Hepatocyte (in vitro differentiated cells): ENCODE measurements around the gene PLEKHG4B. TPM values are rescaled to one million over a fixed set of nuclear protein-coding genes. Genes with fewer than 3 reads are reported as not detected.

Experiments
- DNase-seq: peaks from one replicate; pipeline ENCODE4 v3.0.0-alpha.2; 2016; ENCODE audit warnings: low spot score
- H2AFZ ChIP-seq: fragments of 200-600 bp; sonication (generic); 2 replicates; pipeline ENCODE4 v1.6.0; 2016; ENCODE audit warnings: antibody characterized with exemption, mild to moderate bottlenecking
- H3K27ac ChIP-seq: fragments of 200-600 bp; sonication (generic); 2 replicates; pipeline ENCODE4 v1.5.1; 2016; ENCODE audit warnings: mild to moderate bottlenecking
- H3K27me3 ChIP-seq: fragments of 200-600 bp; sonication (generic); 2 replicates; pipeline ENCODE4 v1.6.1; 2016
- H3K36me3 ChIP-seq: fragments of 200-600 bp; sonication (generic); replicated peaks from 2 replicates; pipeline ENCODE4 v1.5.1; 2016; ENCODE audit warnings: low read depth; ENCODE audit not compliant: insufficient read depth
- H3K4me1 ChIP-seq: fragments of 200-600 bp; sonication (generic); 2 replicates; pipeline ENCODE4 v1.5.1; 2016; ENCODE audit warnings: mild to moderate bottlenecking, moderate library complexity; ENCODE audit not compliant: insufficient read depth
- H3K4me2 ChIP-seq: fragments of 200-600 bp; sonication (generic); 2 replicates; pipeline ENCODE4 v1.6.0; 2016
- H3K4me3 ChIP-seq: fragments of 200-600 bp; sonication (generic); 2 replicates; pipeline ENCODE4 v1.5.1; 2016; ENCODE audit warnings: mild to moderate bottlenecking
- H3K79me2 ChIP-seq: fragments of 200-600 bp; sonication (generic); 2 replicates; pipeline ENCODE4 v1.6.0; 2017; ENCODE audit warnings: mild to moderate bottlenecking
- H3K9me2 ChIP-seq: fragments of 200-600 bp; sonication (generic); replicated peaks from 2 replicates; pipeline ENCODE4 v1.6.0; 2017; ENCODE audit warnings: mild to moderate bottlenecking; ENCODE audit not compliant: insufficient read depth
- H3K9me3 ChIP-seq: fragments of 200-600 bp; sonication (generic); 2 replicates; pipeline ENCODE4 v1.5.1; 2016; ENCODE audit warnings: low read depth, mild to moderate bottlenecking
- H4K20me1 ChIP-seq: fragments of 200-600 bp; sonication (generic); 2 replicates; pipeline ENCODE4 v1.6.0; 2016; ENCODE audit warnings: mild to moderate bottlenecking; ENCODE audit not compliant: insufficient read depth, poor library complexity, severe bottlenecking
- CTCF ChIP-seq: fragments of 200-600 bp; sonication (generic); IDR thresholded peaks from 2 replicates; pipeline ENCODE4 v1.5.1; 2016; ENCODE audit warnings: antibody characterized with exemption, mild to moderate bottlenecking; ENCODE audit not compliant: poor library complexity
- EZH2 ChIP-seq: fragments of 200-600 bp; sonication (generic); IDR thresholded peaks from 2 replicates; pipeline ENCODE4 v1.6.1; 2016; ENCODE audit warnings: antibody characterized with exemption, mild to moderate bottlenecking, borderline replicate concordance
- EZH2phosphoT487 ChIP-seq: fragments of 200-600 bp; sonication (generic); IDR thresholded peaks from one replicate; pipeline ENCODE4 v1.6.1; 2018; ENCODE audit warnings: antibody characterized with exemption, mild to moderate bottlenecking, low read depth, moderate library complexity; ENCODE audit not compliant: unreplicated experiment, severe bottlenecking
- WGBS: methylation state at CpG from one replicate; pipeline ENCODE4 v1.1.6; 2016; ENCODE audit warnings: low lambda C conversion rate; ENCODE audit errors: missing lambda C conversion rate; 5-methylcytosine and 5-hydroxymethylcytosine counted together
- polyA plus RNA-seq: library from polyadenylated mRNA; unstranded; fragments of >200 nt; fragmentation: Nextera tagmentation; extraction: Ambion mirVana; gene quantifications from 2 replicates; pipeline ENCODE4 v1.2.1, GENCODE V29; 2016
- total RNA-seq: library from RNA; depleted of rRNA; stranded (reverse); fragments of >200 nt; gene quantifications from 2 replicates; pipeline ENCODE4 v1.2.3, GENCODE V29; 2014

Gene PLEKHG4B
- total and polyA plus RNA-seq, 2 experiments from 2014 or later = 3.6 to 4.0 TPM

GRCh38 chr5:189976-190365 is 98.0 kb downstream of the PLEKHG4B start:
- no peak overlapping the region for H3K4me3 ChIP-seq
- TF ChIP-seq EZH2phosphoT487 (no peak), CTCF (no peak), EZH2 (no peak)
- no peak overlapping the region for H3K27ac ChIP-seq
- H3K79me2 ChIP-seq = no peaks in the 10 kb centered on the region
- H3K9me2 ChIP-seq = no peaks in the 10 kb centered on the region
- no peak overlapping the region for H3K4me2 ChIP-seq
- no peak overlapping the region for H2AFZ ChIP-seq
- WGBS = 75% methylated on average over 11 of the region's 11 CpGs
- no peaks in the 10 kb centered on the region for H3K36me3 ChIP-seq
- no peaks in the 10 kb centered on the region for H3K9me3 ChIP-seq
- no peaks in the 10 kb centered on the region for H4K20me1 ChIP-seq
- no peaks in the 10 kb centered on the region for H3K4me1 ChIP-seq
- DNase-seq = no peak
- H3K27me3 ChIP-seq = no peaks in the 10 kb centered on the region

- Histone ChIP-seq H2AFZ (no peak overlapping the region), H3K27me3 (no peaks in the 10 kb centered on the region), H3K9me2 (no peaks in the 10 kb centered on the region), H3K79me2 (no peaks in the 10 kb centered on the region), H3K4me1 (no peaks in the 10 kb centered on the region), H4K20me1 (no peaks in the 10 kb centered on the region), H3K36me3 (no peaks in the 10 kb centered on the region), H3K9me3 (no peaks in the 10 kb centered on the region), H3K4me2 (no peak overlapping the region), H3K27ac (no peak overlapping the region), H3K4me3 (no peak overlapping the region)
- WGBS = 80% methylated on average over 15 of the region's 16 CpGs
- no peak for DNase-seq
- no peak for TF ChIP-seq EZH2
- TF ChIP-seq CTCF = no peak
- no peak for TF ChIP-seq EZH2phosphoT487
Measured at GRCh38 chr5:190366-191035, 98.5 kb downstream of the PLEKHG4B start.

- Histone ChIP-seq H2AFZ (no peak within 1 kb of the TSS), H3K4me3 (no peak within 1 kb of the TSS), H3K4me2 (no peak within 1 kb of the TSS)
Measured at GRCh38 chr5:191036-191948, 99.3 kb downstream of the PLEKHG4B start, which contains the start of gene LRRC14B. LRRC14B (plus strand) TSS chr5:191495; CDS start chr5:191539, 44 bp downstream.

More at GRCh38 chr5:191036-191948, 99.3 kb downstream of the PLEKHG4B start, which contains the start of gene LRRC14B:
- no peaks in the 10 kb centered on the region for H3K36me3 ChIP-seq
- no peaks in the 10 kb centered on the region for H4K20me1 ChIP-seq
- no peak for TF ChIP-seq CTCF
- no peak for TF ChIP-seq EZH2
- no peaks in the 10 kb centered on the region for H3K27me3 ChIP-seq
- no peaks in the 10 kb centered on the region for H3K9me2 ChIP-seq
- H3K79me2 ChIP-seq = no peaks in the 10 kb centered on the region
- WGBS = 89% methylated on average over 56 of the region's 56 CpGs
- H3K27ac ChIP-seq = no peak within 1 kb of the TSS
- no peaks in the 10 kb centered on the region for H3K4me1 ChIP-seq
- H3K9me3 ChIP-seq = no peaks in the 10 kb centered on the region
- no peak for DNase-seq
